WERI-Rb-1 (cell line): ENCODE data around the gene PTK7.

Experiments
- DNase-seq: peaks from one replicate; pipeline ENCODE4 v3.0.0-alpha.2; 2020
- H3K27ac ChIP-seq: fragments of 250-450 bp; sonication (Bioruptor Pico); 2 replicates; pipeline ENCODE4 v1.5.1; 2020; ENCODE audit warnings: mild to moderate bottlenecking, moderate library complexity
- H3K27me3 ChIP-seq: fragments of 250-450 bp; sonication (Bioruptor Pico); 2 replicates; pipeline ENCODE4 v1.5.1; 2021; ENCODE audit warnings: mild to moderate bottlenecking, low read depth, moderate library complexity; ENCODE audit not compliant: insufficient read depth, severe bottlenecking
- H3K36me3 ChIP-seq: fragments of 250-450 bp; sonication (Bioruptor Pico); 2 replicates; pipeline ENCODE4 v1.5.1; 2020; ENCODE audit warnings: mild to moderate bottlenecking, moderate library complexity
- H3K4me3 ChIP-seq: 2 replicates; pipeline ENCODE4 v1.5.1; 2011; ENCODE audit warnings: low read depth, mild to moderate bottlenecking, control low read depth, low read length
- H3K9me3 ChIP-seq: fragments of 250-450 bp; sonication (Bioruptor Pico); 2 replicates; pipeline ENCODE4 v1.5.1; 2021; ENCODE audit warnings: mild to moderate bottlenecking, moderate library complexity; ENCODE audit not compliant: severe bottlenecking
- CTCF ChIP-seq: IDR thresholded peaks from 2 replicates; pipeline ENCODE4 v1.5.1; 2011; ENCODE audit warnings: low read depth, mild to moderate bottlenecking, control low read depth, inconsistent platforms, low read length

Gene PTK7

GRCh38 chr6:43159599-43159998 lies 83.5 kb downstream of the PTK7 start:
- Histone ChIP-seq H3K36me3 (peaks cover 32% of the 10 kb centered on the region), H3K9me3 (no peaks in the 10 kb centered on the region), H3K4me3 (no peak overlapping the region), H3K27ac (no peak overlapping the region), H3K27me3 (no peaks in the 10 kb centered on the region)
- DNase-seq: no peak
- TF ChIP-seq CTCF: no peak

GRCh38 chr6:43163899-43164298 lies 87.8 kb downstream of the PTK7 start:
- no peak overlapping the region for H3K27ac ChIP-seq
- H3K36me3 ChIP-seq: peaks cover 21% of the 10 kb centered on the region
- no peaks in the 10 kb centered on the region for H3K9me3 ChIP-seq
- H3K4me3 ChIP-seq: no peak overlapping the region
- DNase-seq: no peak
- no peak for TF ChIP-seq CTCF
- H3K27me3 ChIP-seq: no peaks in the 10 kb centered on the region

- Histone ChIP-seq H3K9me3 (no peaks in the 10 kb centered on the region), H3K36me3 (peaks cover 16% of the 10 kb centered on the region), H3K27me3 (no peaks in the 10 kb centered on the region), H3K27ac (peak overlapping the region; percentile 51), H3K4me3 (peak overlapping the region; percentile 55)
- no peak for TF ChIP-seq CTCF
- no peak for DNase-seq
These were observed 94.4 kb downstream of the PTK7 start for GRCh38 chr6:43170417-43170930.

DNA sequence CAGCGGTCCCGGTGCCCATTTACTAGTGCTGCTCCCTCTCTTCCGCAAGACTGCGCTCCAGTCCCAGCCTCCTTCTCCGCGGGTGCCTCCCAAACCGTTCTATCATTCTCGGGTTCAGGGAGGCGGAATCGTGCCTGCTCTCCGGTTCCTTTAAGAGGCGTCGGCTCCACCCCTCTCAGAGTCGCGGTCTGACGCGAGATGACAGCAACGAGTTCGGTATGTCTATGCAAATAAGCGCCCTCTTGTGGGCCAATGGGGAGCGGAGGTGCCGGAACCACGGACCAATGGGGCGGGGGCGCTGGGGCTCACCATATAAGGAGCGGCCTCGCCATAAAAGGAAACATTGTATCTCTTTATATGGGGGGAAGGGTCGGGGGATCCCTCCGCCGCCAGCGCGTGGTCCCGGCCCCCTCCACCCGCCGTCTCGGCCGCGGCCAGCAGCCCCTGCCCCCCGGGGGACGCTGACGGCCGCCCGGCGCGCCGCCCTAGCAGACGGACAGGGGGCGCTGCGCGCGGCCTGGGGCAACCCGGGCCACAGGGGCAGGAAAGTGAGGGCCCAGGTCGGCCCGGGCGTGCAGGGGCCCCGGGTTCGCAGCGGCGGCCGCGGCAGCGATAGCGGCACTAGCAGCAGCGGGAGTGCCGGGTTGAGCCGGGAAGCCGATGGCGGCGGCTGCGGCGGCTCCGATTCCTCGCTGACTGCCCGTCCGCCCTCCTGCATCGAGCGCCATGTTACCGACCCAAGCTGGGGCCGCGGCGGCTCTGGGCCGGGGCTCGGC lies 95.0 kb downstream of the PTK7 start, which contains the start of gene SRF:
Gene SRF, plus strand, starts transcription at position 339 of the 776 bp plus-strand sequence. Its CDS starts 388 bp downstream, at position 727.
- peak; percentile 100 for DNase-seq
- Histone ChIP-seq H3K27ac (peak within 1 kb of the TSS; percentile 85), H3K36me3 (peaks cover 23% of the 10 kb centered on the region), H3K9me3 (no peaks in the 10 kb centered on the region), H3K4me3 (peak within 1 kb of the TSS; percentile 55), H3K27me3 (no peaks in the 10 kb centered on the region)
- TF ChIP-seq CTCF: peak; percentile 78

GRCh38 chr6:43171707-43172103 lies 95.6 kb downstream of the PTK7 start:
- H3K36me3 ChIP-seq: peaks cover 29% of the 10 kb centered on the region
- no peaks in the 10 kb centered on the region for H3K27me3 ChIP-seq
- TF ChIP-seq CTCF: no peak
- H3K27ac ChIP-seq: peak overlapping the region; percentile 85
- H3K9me3 ChIP-seq: no peaks in the 10 kb centered on the region
- peak overlapping the region; percentile 51 for H3K4me3 ChIP-seq
- no peak for DNase-seq
